ENCODE measurements around the gene TDP1.

TDP1 gene

DNA sequence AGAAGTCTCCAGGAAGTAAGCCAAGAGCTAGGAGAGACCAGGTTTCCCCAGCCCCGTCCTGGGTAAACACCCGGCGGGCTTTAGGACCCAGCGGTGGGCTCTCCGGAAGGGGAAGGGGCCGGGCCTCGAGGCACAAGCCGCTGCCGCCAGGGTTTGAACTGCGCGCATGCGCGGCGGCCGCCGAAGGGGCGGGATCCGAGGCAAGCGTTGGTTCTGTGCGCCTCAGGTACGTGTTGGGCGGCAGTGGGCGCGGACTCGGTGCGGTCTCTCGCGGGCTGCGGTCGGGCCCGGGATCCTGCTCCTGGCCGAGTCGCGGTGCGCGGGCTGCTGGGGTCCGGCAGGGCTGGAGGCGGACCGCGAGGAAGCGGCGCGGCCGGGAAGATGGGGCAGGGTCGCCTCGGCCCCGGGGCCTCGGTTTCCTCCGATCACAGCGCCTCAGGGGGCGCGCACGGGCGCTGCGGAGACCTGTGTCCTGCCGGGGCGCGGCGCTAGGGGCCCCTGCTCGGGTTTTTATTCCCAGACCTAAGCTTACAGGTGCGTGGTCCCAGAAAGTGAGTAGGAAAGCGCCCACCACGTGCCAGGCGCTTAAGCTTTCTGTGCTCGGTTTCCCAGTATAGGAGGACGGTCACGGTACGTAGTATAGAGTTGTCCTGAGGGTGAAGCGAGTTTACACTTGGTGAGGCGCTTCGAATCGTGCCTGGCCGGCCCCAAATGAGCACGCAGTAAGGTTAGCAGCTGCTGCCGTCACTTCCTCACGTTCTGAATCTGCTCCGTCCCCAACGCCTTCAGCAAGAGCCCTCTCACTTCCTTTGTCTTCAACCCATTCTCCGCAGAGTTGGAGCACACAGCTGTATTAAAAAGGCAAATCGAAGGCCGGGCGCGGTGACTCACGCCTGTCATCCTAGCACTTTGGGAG is at the start of gene TDP1:
TSS of gene TDP1 (plus strand) at position 183 of the 916 bp plus-strand sequence. CDS start 7,188 bp downstream, outside the sequence.
- peak; percentile 97 for DNase-seq (ENCODE audit: low spot score)

DNA sequence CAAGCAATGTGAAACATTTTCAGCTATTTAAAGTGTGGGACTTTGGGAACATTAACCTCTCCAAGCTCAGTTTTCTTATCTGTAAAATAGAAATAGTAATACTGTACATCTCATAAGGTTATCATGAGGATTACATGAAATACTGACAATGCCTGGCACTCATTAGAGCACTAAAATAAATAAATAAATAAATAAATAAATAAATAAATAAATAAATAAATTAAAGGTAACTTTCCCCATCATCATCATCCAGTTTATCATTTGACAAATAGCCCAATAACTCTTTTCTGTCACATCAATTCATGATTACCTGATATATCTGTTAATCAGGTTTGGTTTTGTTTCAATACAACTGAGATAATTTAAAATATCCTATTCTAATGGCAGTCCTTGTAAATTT is 49.7 kb upstream of the TDP1 start:
- no peak for DNase-seq (ENCODE audit: low spot score)

DNA sequence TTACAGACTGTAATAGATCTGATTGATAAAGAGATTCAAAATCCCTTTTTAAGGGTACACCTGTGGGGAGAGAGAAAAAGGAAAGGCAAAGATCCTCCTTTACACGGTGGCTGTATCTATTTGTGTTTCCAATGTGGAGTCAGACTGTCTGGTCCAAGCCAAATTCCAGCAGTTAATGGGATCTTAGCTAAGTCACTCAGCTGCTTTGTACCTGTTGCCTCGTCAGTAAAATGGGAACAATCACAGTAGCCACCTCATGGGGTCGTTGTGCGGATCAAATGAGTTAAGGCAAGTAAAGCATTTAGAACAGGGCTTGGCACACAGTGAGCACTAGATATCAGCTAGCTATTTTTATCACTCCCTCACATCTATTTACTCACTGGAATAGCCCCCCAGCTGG is 48.1 kb upstream of the TDP1 start:
- DNase-seq (ENCODE audit: low spot score) = no peak

DNA sequence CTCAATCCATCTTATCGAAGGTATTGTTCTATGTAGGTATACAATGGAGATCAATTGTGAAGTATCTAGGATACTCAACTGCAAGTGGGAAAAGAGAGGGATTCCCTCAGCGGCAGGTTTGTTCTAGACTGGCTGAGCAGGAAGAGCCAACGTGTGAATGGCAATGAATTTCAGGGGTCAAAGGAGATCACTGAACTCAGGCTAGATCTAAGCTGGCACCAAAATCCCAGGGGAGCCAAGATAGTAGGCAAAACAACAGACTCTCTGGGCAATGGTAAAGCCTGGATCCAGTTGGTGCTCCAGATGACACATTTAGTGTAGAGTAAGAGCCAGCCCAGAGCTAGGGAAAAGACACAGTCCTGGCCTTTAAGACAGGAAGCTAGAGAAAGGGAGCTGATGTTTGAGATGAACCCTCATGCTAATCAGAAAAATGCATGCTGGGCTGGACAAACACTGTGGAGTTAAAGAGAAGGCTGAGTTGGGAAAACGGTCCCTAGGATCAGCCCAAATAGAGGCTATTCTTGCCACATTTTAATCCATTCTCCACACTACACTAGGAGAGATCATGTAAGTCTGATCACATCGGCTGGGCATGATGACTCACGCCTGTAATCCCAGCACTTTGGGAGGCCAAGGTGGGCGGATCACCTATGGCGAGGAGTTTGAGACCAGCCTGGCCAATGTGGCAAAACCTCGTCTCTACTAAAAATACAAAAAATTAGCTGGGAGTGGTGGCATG is 46.8 kb upstream of the TDP1 start:
- DNase-seq (ENCODE audit: low spot score) = no peak

DNA sequence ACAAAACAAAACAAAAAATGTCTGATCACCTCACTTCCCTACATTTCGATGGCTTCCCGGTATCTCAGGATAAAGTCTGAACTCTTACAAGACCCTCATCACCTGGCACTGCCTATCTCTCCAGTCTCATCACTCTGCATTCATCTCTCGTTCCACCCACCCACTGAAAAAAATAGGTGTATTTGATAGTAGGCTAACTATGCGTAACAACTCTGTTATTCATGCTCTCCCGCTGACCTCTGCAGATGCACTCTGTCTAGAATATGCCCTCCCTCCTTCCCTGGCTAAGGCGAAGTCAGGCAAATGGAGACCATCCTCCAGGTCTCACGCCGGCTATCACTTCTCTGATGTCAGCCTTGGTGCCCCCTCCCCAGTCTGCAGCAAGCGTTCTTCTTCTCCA is 46.1 kb upstream of the TDP1 start:
- no peak for DNase-seq (ENCODE audit: low spot score)

DNA sequence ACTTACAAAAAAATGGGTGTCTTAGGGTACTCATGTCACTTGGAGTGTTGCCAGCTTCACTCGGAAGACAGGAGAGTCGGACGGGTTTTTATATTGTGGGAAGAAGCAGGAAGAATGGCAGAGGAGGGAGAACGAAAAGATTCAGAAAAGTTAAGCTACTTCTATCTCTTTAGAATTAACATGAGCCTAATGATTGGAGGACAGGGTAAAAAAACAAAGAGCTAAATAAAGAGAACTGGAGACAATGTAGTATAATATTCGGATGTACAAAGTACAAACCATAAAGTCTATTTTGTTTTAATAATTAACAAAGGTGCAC is 45.1 kb upstream of the TDP1 start:
- no peak for DNase-seq (ENCODE audit: low spot score)

DNA sequence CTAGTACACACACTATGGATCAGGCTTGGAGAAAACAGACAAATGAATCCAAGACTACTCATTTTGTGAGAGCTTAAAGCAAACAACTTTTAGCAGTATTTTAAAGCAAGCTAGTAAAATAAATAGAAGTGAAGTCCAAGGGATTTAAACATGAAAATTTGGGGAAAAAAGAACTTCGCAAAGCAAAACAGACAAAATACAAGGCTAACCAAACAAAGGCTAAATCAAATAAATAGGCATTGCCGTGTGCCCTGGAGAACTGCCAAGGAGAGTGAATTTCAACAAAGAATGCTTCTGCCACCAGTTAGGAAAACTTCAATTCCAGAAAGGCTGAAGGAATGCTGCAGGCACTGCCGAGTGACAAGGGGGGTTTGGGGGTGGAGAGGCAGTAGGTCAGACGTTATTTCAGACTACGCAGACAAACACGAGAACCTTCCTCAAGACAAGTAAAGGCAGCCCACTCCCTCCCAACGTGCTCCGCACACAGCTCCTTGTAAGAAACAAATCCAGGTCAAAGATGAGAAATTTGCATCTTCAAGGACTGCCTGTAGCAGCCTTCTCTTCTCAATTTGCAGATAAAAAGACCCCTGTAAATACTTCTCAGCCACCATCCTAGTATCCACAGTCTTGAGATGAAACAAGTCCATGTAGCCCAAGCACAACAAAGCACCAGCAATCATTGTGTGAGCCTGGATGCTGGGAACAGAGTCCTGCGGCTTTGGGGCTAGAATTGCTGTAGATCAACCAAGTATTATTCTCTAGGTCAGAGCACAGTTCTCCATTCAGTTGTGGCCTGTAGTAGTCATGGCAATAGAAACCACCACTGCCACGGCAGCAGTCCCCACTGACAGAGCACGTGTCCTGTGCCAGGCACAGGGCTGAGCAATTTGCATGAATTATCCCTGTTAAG is 44.5 kb upstream of the TDP1 start:
- peak; percentile 55 for DNase-seq (ENCODE audit: low spot score)

DNA sequence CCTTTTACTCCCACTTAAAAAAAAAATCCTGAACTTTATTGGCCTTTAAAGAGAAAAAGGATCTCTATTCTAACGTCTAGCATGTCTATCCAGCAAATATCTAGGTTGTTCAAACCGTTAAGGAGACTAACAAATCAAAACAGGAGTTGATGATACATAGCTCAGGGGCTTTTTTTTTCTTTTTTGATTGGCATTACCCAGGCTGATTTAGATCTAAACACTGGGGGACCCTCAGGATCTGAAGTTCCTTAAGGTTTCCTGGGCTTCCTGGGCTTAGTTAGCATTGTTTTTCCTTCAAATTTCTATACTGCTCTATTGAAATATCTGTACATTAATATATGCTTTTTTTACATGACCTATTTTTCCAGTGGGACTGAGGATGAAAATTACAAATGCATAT is 43.5 kb upstream of the TDP1 start:
- DNase-seq (ENCODE audit: low spot score) = no peak

DNA sequence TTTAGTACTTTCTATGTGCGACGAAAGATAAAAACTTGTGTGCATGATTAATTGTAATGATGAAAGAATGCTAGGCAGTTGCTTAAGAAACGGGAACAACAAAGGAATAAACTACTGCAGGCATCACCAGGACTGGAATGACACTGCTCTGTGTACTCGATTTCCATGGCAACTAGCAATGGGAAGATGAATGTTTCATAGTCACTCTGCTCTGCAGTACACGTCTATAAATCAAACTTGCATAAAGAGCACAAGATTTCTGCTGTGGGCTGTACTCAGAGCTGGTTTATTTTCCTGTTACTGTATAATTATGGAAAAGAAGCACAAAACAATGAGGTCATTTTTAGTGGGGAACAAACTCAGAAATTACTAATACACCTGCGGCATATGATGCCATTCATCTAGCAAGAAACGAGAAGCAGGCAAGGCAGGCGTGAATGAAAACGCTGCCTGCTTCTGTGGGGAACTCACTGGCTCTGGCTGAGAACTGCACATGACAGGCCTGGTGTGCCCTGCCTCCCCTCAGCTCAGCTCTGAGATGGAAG is 43.0 kb upstream of the TDP1 start:
- peak; percentile 87 for DNase-seq (ENCODE audit: low spot score)

DNA sequence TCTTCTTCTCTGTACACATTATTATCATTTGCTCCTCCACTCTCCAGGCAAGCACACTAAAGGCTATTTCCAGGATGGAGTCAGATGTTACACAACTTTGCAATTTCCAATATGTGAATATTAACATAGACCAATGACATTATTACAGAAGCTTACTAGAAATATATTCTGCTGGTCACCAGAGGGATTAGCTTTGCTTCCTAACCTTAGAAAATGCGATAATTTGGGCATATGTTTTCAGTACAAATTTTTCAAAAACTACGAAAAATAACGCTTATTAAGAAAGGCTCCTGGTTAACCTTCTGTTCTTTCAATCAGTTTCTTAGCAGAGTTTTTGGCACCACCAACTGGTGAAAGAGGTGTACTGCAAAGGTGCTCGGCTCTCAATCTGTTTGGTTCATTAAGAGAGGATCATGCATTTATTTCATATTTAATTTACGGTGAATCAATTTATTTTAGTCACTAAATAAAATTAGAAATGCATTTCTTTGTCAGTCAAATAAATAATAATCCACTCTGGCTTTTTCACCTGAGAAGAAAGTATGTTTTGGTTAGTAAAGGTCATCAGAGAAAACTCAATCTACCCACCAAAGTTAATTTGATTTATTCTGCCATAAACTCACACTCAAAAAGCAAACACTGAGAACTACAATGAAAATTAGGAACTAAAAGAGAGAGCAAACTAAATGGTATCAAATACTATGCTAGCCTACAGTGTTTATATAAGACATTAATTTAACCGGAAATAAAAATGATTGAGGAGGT is 40.4 kb upstream of the TDP1 start:
- peak; percentile 64 for DNase-seq (ENCODE audit: low spot score)

DNA sequence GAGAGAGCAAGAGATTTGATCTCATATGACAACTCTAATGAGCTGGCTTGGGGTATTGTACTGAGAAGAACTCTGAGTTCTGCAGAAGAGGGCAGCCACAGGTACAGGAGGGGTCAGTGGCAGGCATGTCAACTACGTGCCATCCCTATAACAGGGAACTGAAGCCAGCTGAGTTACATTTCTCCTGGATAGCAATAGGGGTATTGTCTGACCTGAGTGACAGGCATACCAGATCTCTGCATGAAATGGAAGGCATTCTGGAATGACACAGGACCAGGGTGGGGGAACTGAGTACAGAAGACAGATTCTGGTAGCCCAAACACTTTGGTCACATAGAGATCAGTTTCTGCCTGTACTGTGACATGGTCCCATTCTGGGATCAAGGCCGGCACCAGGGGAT is 37.0 kb upstream of the TDP1 start:
- no peak for DNase-seq (ENCODE audit: low spot score)

DNA sequence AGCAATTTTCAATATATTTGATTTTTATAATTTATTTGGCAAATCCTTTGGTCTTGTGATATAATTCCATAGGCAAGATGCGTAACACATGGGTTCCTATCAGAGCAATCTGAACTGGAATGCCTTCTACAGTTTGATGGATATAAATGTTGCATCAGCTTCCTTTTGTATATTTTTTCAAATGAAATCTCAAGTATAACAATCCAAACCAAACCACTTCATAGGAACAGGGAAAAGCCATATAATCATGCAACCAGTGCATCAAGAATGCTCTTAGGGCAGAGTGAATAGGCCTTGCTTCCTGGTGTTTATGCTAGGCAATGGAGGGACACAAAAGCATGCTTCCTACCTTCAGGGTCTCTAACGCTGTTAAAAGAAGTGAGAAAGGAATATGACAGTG is 35.7 kb upstream of the TDP1 start:
- no peak for DNase-seq (ENCODE audit: low spot score)

DNA sequence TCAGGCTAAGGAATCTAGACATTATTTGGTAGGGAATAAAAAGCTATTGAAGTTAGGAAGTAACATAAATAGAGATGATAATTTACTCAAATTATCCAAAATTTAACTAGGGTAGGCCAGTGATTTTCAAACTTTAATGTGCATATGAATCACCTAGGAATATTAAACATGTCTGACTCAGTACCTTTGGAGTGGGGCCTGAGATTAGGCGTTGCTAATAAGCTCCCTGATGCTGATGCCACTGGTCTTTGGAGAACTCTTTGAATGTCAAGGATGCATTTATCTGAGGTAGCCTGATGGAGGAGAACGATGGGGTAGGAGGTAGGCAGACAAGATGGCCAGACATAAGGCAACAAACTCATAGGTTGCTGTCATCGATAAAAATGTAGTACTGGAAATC is 34.4 kb upstream of the TDP1 start:
- DNase-seq (ENCODE audit: low spot score) = no peak

DNA sequence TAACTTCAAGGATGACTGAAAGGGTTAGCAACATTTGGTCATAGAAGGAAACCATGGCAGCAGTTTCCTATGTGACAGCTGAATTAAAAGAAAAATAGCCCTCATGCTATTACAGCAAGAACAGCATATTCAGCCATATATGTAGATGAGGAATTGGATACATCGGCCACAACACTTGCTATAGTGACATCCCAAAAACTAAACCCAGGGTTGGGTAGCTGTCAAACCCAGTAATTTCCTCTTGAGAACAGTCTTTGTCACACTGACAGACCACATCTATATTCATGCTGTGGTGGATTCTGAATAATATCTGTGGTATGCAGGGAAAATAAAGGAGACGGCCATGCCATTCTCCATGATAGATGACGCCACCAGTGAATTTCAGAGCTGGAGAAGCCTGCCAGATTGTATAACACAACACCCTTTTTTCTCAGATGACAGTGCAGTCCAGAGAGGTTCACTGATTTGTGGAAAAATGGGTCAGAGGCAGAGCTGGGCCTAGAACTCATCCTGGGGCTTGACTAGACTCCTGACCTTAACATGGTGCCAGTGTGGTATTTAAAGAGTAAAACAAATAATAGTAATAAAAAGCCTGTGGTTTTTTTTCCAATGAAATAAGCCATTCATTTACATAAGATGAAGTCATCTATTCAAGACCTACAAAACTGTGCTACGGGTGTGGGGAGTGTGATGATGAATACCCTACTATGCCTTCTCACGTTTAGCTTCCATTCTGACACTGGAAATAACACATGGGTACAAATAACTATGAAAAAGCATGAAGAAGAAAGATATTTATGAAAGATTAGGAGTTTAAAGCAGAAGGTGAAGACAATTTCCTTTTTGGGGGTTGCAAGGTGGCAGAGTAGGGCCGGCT is 33.5 kb upstream of the TDP1 start:
- DNase-seq (ENCODE audit: low spot score) = peak; percentile 65

DNA sequence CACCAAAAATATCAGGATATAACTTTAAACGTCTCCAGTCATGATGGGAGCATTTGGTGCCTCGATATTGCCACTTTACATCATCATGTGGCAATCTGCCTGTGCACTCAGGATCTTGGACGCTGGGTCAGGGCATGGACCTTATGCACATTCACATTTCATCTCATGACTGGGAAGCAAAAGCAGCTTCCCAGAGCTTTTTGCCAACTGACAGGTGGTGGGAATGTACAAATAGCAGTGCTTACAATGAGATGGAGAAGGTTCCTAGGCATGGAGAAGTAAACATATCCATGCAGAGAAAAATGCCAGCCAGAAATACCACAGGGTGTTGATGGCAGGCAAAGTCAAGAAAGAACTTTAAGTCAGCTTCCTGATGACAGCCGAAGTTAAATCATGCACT is 31.5 kb upstream of the TDP1 start:
- DNase-seq (ENCODE audit: low spot score) = no peak

DNA sequence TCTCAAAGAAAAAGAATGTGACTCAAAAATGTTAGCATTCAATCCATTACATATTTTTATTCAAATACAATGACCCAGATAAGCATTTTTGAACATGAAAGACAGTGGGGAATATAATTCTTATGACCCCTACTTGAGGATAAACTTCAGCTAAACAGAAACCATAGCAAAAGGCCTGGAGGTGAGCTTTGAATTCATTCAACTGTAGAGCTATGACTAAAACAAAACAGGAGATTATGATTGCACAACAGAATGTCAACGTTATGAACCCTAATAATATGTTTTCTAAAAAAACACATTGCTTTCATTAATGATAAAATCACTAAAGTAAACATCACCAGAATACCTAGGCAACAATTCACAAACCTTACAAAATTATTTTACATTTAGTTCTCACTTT is 29.0 kb upstream of the TDP1 start:
- DNase-seq (ENCODE audit: low spot score) = peak; percentile 16

DNA sequence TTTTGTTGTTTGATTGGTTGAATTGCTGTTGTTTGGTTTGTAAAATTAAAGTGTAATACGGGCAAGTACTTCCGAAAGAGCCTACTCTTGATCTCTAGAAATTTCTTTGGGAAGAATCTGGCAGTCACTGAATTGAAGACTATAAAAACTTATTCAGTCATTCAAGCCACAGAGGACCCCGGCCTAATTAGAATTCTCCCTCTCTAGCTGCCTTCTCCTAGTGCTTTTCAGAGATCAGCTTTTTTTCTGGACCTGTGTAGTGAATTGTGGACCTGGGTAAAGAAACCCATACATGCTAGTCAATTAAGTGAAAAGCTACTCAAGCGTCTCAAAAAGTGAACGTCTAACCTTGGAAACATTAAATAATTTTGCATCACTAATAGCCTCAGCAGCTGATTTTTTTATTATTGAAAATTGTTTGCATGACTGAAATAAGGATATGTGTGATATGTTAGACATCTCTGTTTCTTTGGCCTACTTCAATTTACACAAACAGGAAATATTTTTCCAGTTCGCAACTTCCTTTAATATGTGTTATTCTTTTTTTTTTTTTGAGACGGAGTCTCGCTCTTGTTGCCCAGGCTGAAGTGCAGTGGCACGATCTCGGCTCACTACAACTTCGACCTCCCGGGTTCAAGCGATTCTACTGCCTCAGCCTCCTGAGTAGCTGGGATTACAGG is 28.4 kb upstream of the TDP1 start:
- DNase-seq (ENCODE audit: low spot score) = no peak

DNA sequence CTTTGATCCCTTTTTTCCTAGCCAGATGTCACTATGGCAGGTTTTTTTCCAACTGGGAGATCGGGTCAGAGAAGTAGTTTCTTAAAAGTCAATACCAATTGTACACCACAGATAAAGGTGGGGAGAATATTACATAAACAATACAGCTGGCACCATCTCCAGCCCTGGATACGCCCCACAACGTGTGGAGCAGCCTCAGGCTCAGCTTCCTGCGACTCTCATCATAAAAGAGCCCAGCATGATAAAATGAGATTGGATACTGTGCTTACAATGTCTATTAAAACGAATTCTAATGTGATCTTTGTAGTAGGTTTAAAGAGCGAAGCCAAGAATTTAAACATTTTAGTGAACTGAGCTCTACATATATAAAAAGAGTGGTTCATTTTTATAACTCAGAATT is 22.7 kb upstream of the TDP1 start:
- DNase-seq (ENCODE audit: low spot score) = no peak

DNA sequence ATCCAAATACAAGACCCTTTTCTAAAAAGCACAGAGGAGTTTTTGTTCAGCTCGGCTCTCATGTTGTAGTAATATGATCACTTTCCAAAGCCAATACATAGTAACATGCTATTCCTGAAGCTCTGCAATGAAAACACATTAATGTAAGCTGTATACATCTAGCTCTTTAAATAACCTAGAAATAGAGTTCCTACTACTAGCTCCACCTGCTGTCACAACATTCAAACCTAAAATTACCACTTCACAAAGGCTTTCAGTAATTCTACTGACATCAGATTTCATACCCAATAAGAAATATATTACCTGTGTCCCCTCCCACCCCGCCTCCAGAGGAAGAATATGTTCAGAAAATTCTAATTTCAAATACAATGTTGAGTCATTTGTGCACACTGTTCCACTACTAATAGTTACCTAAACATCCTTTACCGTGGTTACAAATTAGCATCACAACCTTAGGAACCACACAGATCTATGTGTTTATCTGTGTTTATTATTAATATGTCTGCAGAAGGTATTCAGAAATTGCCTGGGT is 19.0 kb upstream of the TDP1 start:
- no peak for DNase-seq (ENCODE audit: low spot score)

Measured in GM03348 (cell line).